ENCODE measurements around the gene CFAP45. TPM values are rescaled to one million over a fixed set of nuclear protein-coding genes. Genes with fewer than 3 reads are reported as not detected.

CFAP45 gene
- total RNA-seq, 2 experiments from 2014 or later = 0.63 TPM; not detected in 1

DNA sequence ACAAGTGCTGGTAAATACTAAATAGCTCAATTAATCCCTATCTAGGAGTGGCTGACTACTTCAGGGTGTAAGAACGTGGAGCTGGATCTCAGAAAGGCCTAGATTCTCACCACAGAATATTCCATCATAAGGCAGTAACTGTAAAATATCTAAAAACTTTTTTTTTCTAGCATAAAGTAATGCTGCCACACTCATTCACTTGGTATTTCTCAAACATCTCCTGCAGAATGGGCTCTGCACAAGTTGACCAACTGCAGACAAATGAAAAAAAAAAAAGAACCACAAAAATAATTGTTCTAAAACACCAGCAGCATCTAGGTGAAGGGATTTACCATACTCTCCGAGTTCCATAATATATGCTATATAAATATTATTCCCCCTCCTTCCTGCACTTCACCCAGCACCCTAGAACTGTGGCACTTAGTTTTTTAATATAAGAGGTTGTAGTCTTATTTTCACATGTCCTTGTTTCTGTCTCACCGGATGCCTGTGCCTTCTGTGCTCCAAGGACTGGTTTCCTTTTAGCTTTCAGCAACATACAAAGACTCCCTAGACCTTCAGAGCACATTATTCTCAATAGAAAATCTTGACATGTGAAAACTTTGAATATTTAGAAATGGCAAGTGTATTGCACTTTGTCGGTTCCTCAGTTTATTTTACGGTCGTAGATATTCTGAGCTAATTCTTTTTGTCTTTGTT is 46.4 kb downstream of the CFAP45 start:
- no peaks in the 10 kb centered on the region for H3K9me2 ChIP-seq (ENCODE audit: insufficient read depth, low read length)
- intact Hi-C loops (cut with micrococcal nuclease; ENCODE audit: unreplicated experiment) = no loop called here
- H2AFZ ChIP-seq (ENCODE audit: low read length) = no peak overlapping the region
- TF ChIP-seq EZH2phosphoT487 (IDR thresholded peaks at IDR 0.05; ENCODE audit: borderline replicate concordance, low read depth, low read length) = no peak
- TF ChIP-seq, protein P1, sequence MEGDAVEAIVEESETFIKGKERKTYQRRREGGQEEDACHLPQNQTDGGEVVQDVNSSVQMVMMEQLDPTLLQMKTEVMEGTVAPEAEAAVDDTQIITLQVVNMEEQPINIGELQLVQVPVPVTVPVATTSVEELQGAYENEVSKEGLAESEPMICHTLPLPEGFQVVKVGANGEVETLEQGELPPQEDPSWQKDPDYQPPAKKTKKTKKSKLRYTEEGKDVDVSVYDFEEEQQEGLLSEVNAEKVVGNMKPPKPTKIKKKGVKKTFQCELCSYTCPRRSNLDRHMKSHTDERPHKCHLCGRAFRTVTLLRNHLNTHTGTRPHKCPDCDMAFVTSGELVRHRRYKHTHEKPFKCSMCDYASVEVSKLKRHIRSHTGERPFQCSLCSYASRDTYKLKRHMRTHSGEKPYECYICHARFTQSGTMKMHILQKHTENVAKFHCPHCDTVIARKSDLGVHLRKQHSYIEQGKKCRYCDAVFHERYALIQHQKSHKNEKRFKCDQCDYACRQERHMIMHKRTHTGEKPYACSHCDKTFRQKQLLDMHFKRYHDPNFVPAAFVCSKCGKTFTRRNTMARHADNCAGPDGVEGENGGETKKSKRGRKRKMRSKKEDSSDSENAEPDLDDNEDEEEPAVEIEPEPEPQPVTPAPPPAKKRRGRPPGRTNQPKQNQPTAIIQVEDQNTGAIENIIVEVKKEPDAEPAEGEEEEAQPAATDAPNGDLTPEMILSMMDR (conservative IDR thresholded peaks at IDR 0.05; ENCODE audit: low read length) = no peak
- no peak for DNase-seq (ENCODE audit: low spot score)
- H3K4me2 ChIP-seq (ENCODE audit: low read length) = no peak overlapping the region
- H3K4me1 ChIP-seq (ENCODE audit: insufficient read depth, low read length, poor library complexity, severe bottlenecking) = no peaks in the 10 kb centered on the region
- no peaks in the 10 kb centered on the region for H3K79me2 ChIP-seq (ENCODE audit: insufficient read depth, low read depth, low read length)
- H3K36me3 ChIP-seq (ENCODE audit: insufficient read depth, low read length) = no peaks in the 10 kb centered on the region
- no TSS peak for BruUV-seq (replicated peaks)
- ChIA-PET CTCF (ENCODE audit: unreplicated experiment) (no interaction called here), POLR2A (no interaction called here)
- H4K20me1 ChIP-seq (ENCODE audit: insufficient read depth, low read length) = no peaks in the 10 kb centered on the region
- no peak overlapping the region for H3K27ac ChIP-seq (ENCODE audit: low read depth, low read length, poor library complexity, severe bottlenecking)
- no peaks in the 10 kb centered on the region for H3K9me3 ChIP-seq (ENCODE audit: low read length)
- no peak overlapping the region for H3K4me3 ChIP-seq (ENCODE audit: low read depth, low read length, poor library complexity, severe bottlenecking)

DNA sequence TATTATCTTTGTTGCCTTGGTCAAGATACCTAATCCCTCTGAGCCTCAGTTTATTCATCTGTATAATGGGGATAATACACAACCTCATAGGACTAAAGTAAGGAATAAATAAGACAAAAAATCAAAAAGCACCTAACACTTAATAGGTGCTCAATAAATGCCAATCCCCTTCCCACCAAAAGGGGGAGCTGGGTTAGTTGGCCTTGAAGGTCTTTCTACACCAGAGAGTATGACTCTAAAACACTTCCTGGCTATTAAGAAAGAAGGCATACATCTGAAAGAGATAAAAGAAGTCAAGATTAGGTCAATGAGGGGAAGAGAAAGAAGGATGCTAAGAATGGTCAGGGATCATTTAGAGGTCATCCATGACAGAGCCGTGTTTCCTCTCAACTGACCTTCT is 48.6 kb downstream of the CFAP45 start:
- intact Hi-C loops (cut with micrococcal nuclease; ENCODE audit: unreplicated experiment) = no loop called here
- H3K9me2 ChIP-seq (ENCODE audit: insufficient read depth, low read length) = no peaks in the 10 kb centered on the region
- H2AFZ ChIP-seq (ENCODE audit: low read length) = no peak overlapping the region
- H3K9me3 ChIP-seq (ENCODE audit: low read length) = no peaks in the 10 kb centered on the region
- POLR2A ChIA-PET = interaction anchor here (0.6 to 1.1 kb wide), 2 partner anchors 24 to 1759 kb away, joined by 3 to 8 read pairs; no protein-coding TSS in a partner anchor
- no peaks in the 10 kb centered on the region for H3K79me2 ChIP-seq (ENCODE audit: insufficient read depth, low read depth, low read length)
- H3K4me1 ChIP-seq (ENCODE audit: insufficient read depth, low read length, poor library complexity, severe bottlenecking) = no peaks in the 10 kb centered on the region
- no TSS peak for BruUV-seq (replicated peaks)
- H3K4me3 ChIP-seq (ENCODE audit: low read depth, low read length, poor library complexity, severe bottlenecking) = no peak overlapping the region
- H3K27ac ChIP-seq (ENCODE audit: low read depth, low read length, poor library complexity, severe bottlenecking) = no peak overlapping the region
- CTCF ChIA-PET (ENCODE audit: unreplicated experiment) = no interaction called here
- H3K36me3 ChIP-seq (ENCODE audit: insufficient read depth, low read length) = no peaks in the 10 kb centered on the region
- H4K20me1 ChIP-seq (ENCODE audit: insufficient read depth, low read length) = no peaks in the 10 kb centered on the region
- DNase-seq (ENCODE audit: low spot score) = peak; percentile 4
- TF ChIP-seq EZH2phosphoT487 (IDR thresholded peaks at IDR 0.05; ENCODE audit: borderline replicate concordance, low read depth, low read length) = no peak
- TF ChIP-seq, protein P1 (conservative IDR thresholded peaks at IDR 0.05; ENCODE audit: low read length) = peak; percentile 57
- no peak overlapping the region for H3K4me2 ChIP-seq (ENCODE audit: low read length)

DNA sequence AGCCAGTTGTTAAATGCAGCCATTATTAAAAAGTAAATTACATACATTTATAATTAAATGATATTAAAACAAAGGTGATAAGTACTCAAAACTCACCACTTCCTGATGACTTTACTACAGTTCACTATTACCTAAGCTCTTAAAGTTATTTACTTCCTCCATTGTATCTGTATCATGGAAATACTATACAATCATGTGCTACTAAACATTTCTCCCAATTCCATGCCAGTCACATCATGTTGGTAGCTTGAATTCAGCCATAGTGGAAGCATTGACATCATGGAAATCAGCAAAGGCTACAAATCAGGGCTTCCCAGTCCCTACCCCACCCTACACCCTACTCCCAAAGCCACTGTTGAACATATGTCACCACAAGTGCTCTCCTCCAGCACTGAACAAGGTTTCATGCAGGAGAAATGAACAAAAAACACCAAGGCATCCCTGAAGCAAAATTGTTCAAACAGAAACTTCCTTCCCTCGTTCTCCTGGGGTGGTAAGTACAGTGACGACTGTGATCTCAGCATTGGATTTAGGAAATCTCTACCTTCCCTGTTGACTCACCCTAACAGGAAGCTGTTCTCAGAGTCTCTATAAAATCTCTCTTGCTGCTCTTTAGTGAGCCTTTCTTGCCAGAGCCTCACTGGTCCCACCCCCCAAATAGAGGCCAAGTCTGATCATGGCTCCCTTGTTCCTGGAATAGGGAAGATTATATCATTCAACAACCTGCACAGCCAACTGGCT is 50.2 kb downstream of the CFAP45 start:
- TF ChIP-seq EZH2phosphoT487 (IDR thresholded peaks at IDR 0.05; ENCODE audit: borderline replicate concordance, low read depth, low read length) = no peak
- TF ChIP-seq, protein P1 (conservative IDR thresholded peaks at IDR 0.05; ENCODE audit: low read length) = no peak
- DNase-seq (ENCODE audit: low spot score) = no peak
- BruUV-seq (replicated peaks) = no TSS peak
- Histone ChIP-seq H3K4me3 (ENCODE audit: low read depth, low read length, poor library complexity, severe bottlenecking) (no peak overlapping the region), H4K20me1 (ENCODE audit: insufficient read depth, low read length) (no peaks in the 10 kb centered on the region), H3K36me3 (ENCODE audit: insufficient read depth, low read length) (no peaks in the 10 kb centered on the region), H3K9me3 (ENCODE audit: low read length) (no peaks in the 10 kb centered on the region), H3K4me1 (ENCODE audit: insufficient read depth, low read length, poor library complexity, severe bottlenecking) (no peaks in the 10 kb centered on the region), H2AFZ (ENCODE audit: low read length) (no peak overlapping the region), H3K4me2 (ENCODE audit: low read length) (no peak overlapping the region), H3K27ac (ENCODE audit: low read depth, low read length, poor library complexity, severe bottlenecking) (no peak overlapping the region), H3K79me2 (ENCODE audit: insufficient read depth, low read depth, low read length) (no peaks in the 10 kb centered on the region), H3K9me2 (ENCODE audit: insufficient read depth, low read length) (no peaks in the 10 kb centered on the region)
- POLR2A ChIA-PET = no interaction called here
- intact Hi-C loops (cut with micrococcal nuclease; ENCODE audit: unreplicated experiment) = no loop called here
- CTCF ChIA-PET (ENCODE audit: unreplicated experiment) = no interaction called here

Data from OCI-LY7 (cell line).